ENCODE measurements around the gene DEXI. TPM values are rescaled to one million over a fixed set of nuclear protein-coding genes. Genes with fewer than 3 reads are reported as not detected.

Gene DEXI
- total and polyA plus RNA-seq, 2 of the 4 experiments (the other 2 are of a cell fraction): 43.7 to 63.6 TPM

DNA sequence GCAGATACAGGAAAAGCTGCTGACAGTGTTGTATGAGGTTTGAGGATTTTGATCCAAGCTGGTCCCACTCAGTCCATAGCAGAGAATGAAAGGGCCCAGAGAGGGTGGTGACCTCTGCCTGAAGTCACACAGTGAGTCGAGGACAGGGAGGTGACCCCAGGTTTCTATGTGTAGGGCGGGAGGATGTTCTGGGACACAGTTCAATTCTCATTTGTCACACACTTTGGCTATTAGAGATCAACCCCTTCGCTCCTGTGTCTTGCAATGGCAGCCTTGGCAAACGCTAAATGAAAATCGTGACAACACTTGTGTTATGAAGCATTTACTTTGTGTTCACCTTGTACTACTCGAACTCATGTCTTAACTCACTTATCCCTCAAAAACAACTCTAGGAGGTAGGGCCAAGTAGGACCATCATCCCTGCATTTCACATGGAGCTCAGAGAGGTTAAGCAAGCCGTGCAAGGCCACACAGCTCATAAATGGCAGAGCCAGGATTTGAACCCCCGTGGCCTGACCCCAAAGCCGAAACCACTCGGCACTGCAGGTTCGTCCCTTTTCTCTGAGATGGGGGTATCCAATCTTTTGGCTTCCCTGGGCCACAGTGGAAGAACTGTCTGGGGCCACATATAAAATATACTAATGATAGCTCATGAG lies 10.2 kb downstream of the DEXI start:
- no peak overlapping the region for H2AK9ac ChIP-seq (replicated peaks; ENCODE audit: low read depth, low read length, poor library complexity)
- no peak overlapping the region for H2AFZ ChIP-seq (replicated peaks; ENCODE audit: low read length, poor library complexity)
- ChIA-PET POLR2A (ENCODE audit: unreplicated experiment) (interaction anchor here (0.6 kb wide), 1 partner anchor 320 kb away, joined by 10 read pairs; no protein-coding TSS in a partner anchor), CTCF (interaction anchor here (0.7 kb wide), 1 partner anchor 13 kb away, joined by 3 read pairs; no protein-coding TSS in a partner anchor)
- H4K8ac ChIP-seq (ENCODE audit: low read depth in 2 of 2, low read length in 2 of 2): no peak overlapping the region
- in situ Hi-C loops (cut with MboI; ENCODE audit: low sequenced_read_pairs): loop anchor here (25.0 kb wide), 1 partner anchor 1820 kb away; no protein-coding TSS in a partner anchor
- peaks cover 5% of the 10 kb centered on the region for H3K4me1 ChIP-seq (ENCODE audit: control insufficient read depth, insufficient read depth, low read length)
- H3K79me1 ChIP-seq (ENCODE audit: low read depth in 1 of 2, low read length in 2 of 2): peaks cover 27 to 66% of the 10 kb centered on the region in 2 experiments
- no peak for ATAC-seq (ENCODE audit: low read depth)
- no peak overlapping the region for H2BK15ac ChIP-seq (ENCODE audit: low read depth, low read length)
- dilution Hi-C loops (cut with HindIII; ENCODE audit: low sequenced_read_pairs, unreplicated experiment): no loop called here
- H3K56ac ChIP-seq (ENCODE audit: extremely low read depth, insufficient read depth, low read length): no peak overlapping the region
- no peak overlapping the region for H2BK5ac ChIP-seq (ENCODE audit: low read depth, low read length, poor library complexity, severe bottlenecking)
- H2BK20ac ChIP-seq (ENCODE audit: low read depth, low read length): no peak overlapping the region
- H3K23ac ChIP-seq (ENCODE audit: low read depth, low read length): no peak overlapping the region
- no peak overlapping the region for H2AK5ac ChIP-seq (ENCODE audit: low read depth, low read length)
- no peak overlapping the region for H2BK120ac ChIP-seq (ENCODE audit: low read depth, low read length)
- no peak overlapping the region for H3K9ac ChIP-seq (ENCODE audit: low read depth, low read length)
- H3K14ac ChIP-seq (replicated peaks; ENCODE audit: low read depth, low read length): no peak overlapping the region
- BruUV-seq (replicated peaks): no TSS peak
- H4K91ac ChIP-seq (ENCODE audit: insufficient read depth, low read depth, low read length): no peak overlapping the region
- H3K9me3 ChIP-seq (ENCODE audit: control insufficient read depth, insufficient read depth, low read length): no peaks in the 10 kb centered on the region
- no peaks in the 10 kb centered on the region for H3K27me3 ChIP-seq (ENCODE audit: control insufficient read depth, insufficient read depth, low read length)
- 100% methylated on average over 2 of the region's 11 CpGs; no CpG with 5 or more reads in 1 of the 2 experiments for WGBS, 2 experiments (ENCODE audit: extremely low coverage in 2 of 2, insufficient read length in 1 of 2)
- TF ChIP-seq SMC3 (IDR thresholded peaks at IDR 0.05; ENCODE audit: low read depth, low read length) (no peak), MAFK (IDR thresholded peaks at IDR 0.05; ENCODE audit: low read depth, low read length) (no peak), FOS (IDR thresholded peaks at IDR 0.05; ENCODE audit: low read depth, low read length) (no peak), CHD1 (IDR thresholded peaks at IDR 0.05; ENCODE audit: low read depth, low read length) (no peak), BHLHE40 (IDR thresholded peaks at IDR 0.05; ENCODE audit: low read depth, low read length) (no peak), RAD21 (IDR thresholded peaks at IDR 0.05; ENCODE audit: low read length) (no peak), CEBPB (IDR thresholded peaks at IDR 0.05; ENCODE audit: low read depth, low read length) (no peak)
- DNase-seq: no peak
- H3K4me3 ChIP-seq (ENCODE audit: insufficient read depth, low read depth, low read length): no peak overlapping the region
- no peak overlapping the region for H3K18ac ChIP-seq (ENCODE audit: low read depth, low read length)
- no peak overlapping the region for H3K4me2 ChIP-seq (ENCODE audit: low read depth, low read length)
- H4K20me1 ChIP-seq (ENCODE audit: insufficient read depth, low read length): peaks cover 68% of the 10 kb centered on the region
- peaks cover 16% of the 10 kb centered on the region for H3K9me1 ChIP-seq (ENCODE audit: insufficient read depth, low read length)
- peaks cover 37% of the 10 kb centered on the region for H3K36me3 ChIP-seq (ENCODE audit: control insufficient read depth, insufficient read depth, low read length)
- H4K5ac ChIP-seq (ENCODE audit: low read depth, low read length): no peak overlapping the region
- H3K4ac ChIP-seq (ENCODE audit: low read depth, low read length): no peak overlapping the region
- intact Hi-C loops (cut with micrococcal nuclease): no loop called here
- H3K27ac ChIP-seq (ENCODE audit: insufficient read depth, low read length): no peak overlapping the region
